Bladder microvascular endothelial cell (primary cell): ENCODE results near the gene PLAC9. TPM values are rescaled to one million over a fixed set of nuclear protein-coding genes. Genes with fewer than 3 reads are reported as not detected.

Experiments used
- total RNA-seq: library from RNA; depleted of rRNA; stranded (reverse); fragments of >200 nt; gene quantifications from 2 replicates; pipeline ENCODE4 v1.2.3, GENCODE V29; 2014

The PLAC9 gene
- 0.19 and 0.32 TPM in 2 replicates for total RNA-seq

GRCh38 chr10:80132299-80133139 lies at the start of gene PLAC9:
Gene PLAC9, plus strand, starts transcription at chr10:80132730. Its CDS starts 33 bp downstream, at chr10:80132763.

Other genes with a start within 250 kb of the PLAC9 start
- not detected in 2 replicates for gene SFTPD, start 183.6 kb upstream of the PLAC9 start, total RNA-seq
- gene TMEM254, start 54.1 kb upstream of the PLAC9 start, total RNA-seq, result 2.8 and 6.2 TPM in 2 replicates
- gene ANXA11, start 72.8 kb downstream of the PLAC9 start, total RNA-seq, result 28.6 and 35.9 TPM in 2 replicates
- not detected in 2 replicates for gene MAT1A, start 156.9 kb downstream of the PLAC9 start, total RNA-seq
- not detected in 2 replicates for gene DYDC1, start 224.0 kb downstream of the PLAC9 start, total RNA-seq
- gene DYDC2, start 224.1 kb downstream of the PLAC9 start, total RNA-seq, result not detected in 2 replicates